Activated T-cell treated with anti-CD3 and anti-CD28 coated beads, Interleukin-2, amount 50 U/mL, for 4 hours (primary cell): ENCODE data around the gene NOL4L. TPM values are rescaled to one million over a fixed set of nuclear protein-coding genes. Genes with fewer than 3 reads are reported as not detected.
"Not testable (repeated sequence)": the region's sequence is repeated elsewhere in the genome, so short reads cannot be mapped to it uniquely, and the experiment has no call there.

Experiments
- ATAC-seq, 2 donors: fragments of 200-7000 bp; cut with Tn5 transposase; one replicate each; pipeline ENCODE4 v1.10.0; 2021
- DNase-seq: peaks from one replicate; pipeline ENCODE4 v3.0.0-alpha.2; 2020
- H3K27me3 Mint-ChIP-seq: one replicate; pipeline ENCODE4 v1.8.0; 2021; ENCODE audit warnings: low read depth, mixed read lengths
- H3K36me3 Mint-ChIP-seq: one replicate; pipeline ENCODE4 v1.8.0; 2022; ENCODE audit warnings: mixed read lengths; ENCODE audit not compliant: insufficient read depth
- H3K4me1 Mint-ChIP-seq: one replicate; pipeline ENCODE4 v1.8.0; 2021; ENCODE audit warnings: low read depth, mixed read lengths
- H3K4me3 Mint-ChIP-seq: one replicate; pipeline ENCODE4 v1.8.0; 2021; ENCODE audit warnings: mild to moderate bottlenecking, moderate library complexity, mixed read lengths
- H3K9me3 Mint-ChIP-seq: one replicate; pipeline ENCODE4 v1.8.0; 2021; ENCODE audit warnings: mixed read lengths
- total RNA-seq, 3 donors: library from RNA; stranded (reverse); gene quantifications; one replicate each; pipeline ENCODE4 v1.2.1, GENCODE V29; 2021

Gene NOL4L
- total RNA-seq, 3 donors from 2014 or later: 5.6 to 8.0 (median 6.3) TPM

DNA sequence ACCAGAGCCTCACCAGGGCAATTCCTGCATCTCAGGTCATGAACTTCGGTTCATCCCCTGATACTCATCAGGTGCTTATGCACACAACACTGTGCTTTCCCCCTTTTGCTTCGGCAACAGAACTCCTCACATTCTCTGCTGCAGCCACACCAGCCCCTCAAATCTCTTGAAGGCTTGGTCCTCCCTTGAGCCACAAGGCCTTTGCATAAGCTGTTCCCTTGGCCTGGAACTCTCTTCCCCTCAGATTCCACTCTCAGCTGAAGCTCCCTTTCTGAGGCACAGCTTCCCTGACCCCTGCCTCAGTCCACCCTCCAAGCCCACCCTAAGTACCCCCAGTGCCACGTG is 76.4 kb downstream of the NOL4L start:
- H3K27me3 Mint-ChIP-seq: no peaks in the 10 kb centered on the region
- ATAC-seq: no peak
- H3K9me3 Mint-ChIP-seq: no peaks in the 10 kb centered on the region
- no peak overlapping the region for H3K4me3 Mint-ChIP-seq
- no peak for DNase-seq
- peaks cover 75% of the 10 kb centered on the region for H3K4me1 Mint-ChIP-seq
- peaks cover 4% of the 10 kb centered on the region for H3K36me3 Mint-ChIP-seq

DNA sequence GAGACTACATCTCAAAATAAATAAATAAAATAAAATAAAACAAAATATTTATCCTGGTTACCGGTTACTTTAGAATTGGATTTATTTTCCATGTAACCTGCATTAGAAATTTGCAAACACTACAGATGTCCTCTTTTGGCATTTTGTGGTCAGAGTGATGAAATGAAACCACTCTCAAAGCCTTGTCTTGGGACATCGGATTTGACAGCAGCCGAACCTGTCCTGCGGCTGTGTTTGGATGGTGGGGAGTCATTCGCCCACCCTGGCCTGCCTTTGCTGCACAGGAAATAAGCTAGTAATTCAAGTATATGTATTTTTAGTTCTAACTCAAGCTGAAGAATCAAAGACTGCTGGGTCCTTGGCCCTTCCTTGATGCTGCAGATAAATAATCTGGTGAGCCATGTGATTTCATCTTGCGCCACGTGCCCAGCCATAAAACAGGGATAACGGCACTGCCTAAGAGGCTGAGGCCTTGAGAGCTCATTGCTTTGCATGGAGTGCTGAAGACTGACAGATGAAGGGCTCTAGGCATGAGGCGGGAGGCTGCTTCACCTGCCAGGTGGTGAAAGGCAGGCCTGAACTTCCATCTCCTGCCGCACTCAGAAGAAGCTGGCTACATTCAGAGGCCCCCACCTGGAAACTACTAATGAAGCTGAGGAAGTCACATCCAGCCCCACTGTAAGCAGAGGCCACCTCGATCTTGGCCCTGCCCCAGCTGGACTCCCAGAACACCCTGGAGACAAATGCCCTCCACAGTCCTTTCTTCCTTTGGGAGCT is 76.9 kb downstream of the NOL4L start:
- DNase-seq (no peak), ATAC-seq (no peak)
- Mint-ChIP-seq H3K36me3 (peaks cover 2% of the 10 kb centered on the region), H3K4me1 (peaks cover 70% of the 10 kb centered on the region), H3K9me3 (no peaks in the 10 kb centered on the region), H3K4me3 (no peak overlapping the region), H3K27me3 (no peaks in the 10 kb centered on the region)

DNA sequence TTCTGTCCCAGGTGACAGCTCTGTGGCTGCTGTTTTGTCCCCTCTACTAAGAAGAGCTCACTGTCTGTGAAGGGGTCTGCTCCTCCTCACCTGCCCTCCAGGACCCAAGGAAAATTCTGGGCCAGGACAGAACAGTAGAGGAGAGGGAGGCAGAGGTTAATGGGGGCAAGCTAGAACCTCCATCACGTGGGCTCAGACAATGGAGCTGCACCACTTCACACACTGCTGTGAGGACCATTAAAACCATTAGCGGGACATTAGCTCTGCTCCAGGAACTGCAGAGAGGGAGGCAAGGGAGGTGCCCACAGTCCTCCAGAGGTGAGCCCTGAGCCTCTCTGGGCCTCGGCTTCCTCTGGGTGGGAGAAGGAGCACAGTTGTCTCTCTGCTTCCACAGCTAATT is 78.4 kb downstream of the NOL4L start:
- H3K4me1 Mint-ChIP-seq: peaks cover 61% of the 10 kb centered on the region
- peaks cover 4% of the 10 kb centered on the region for H3K36me3 Mint-ChIP-seq
- no peaks in the 10 kb centered on the region for H3K9me3 Mint-ChIP-seq
- ATAC-seq (no peak), DNase-seq (no peak)
- H3K27me3 Mint-ChIP-seq: no peaks in the 10 kb centered on the region
- no peak overlapping the region for H3K4me3 Mint-ChIP-seq

DNA sequence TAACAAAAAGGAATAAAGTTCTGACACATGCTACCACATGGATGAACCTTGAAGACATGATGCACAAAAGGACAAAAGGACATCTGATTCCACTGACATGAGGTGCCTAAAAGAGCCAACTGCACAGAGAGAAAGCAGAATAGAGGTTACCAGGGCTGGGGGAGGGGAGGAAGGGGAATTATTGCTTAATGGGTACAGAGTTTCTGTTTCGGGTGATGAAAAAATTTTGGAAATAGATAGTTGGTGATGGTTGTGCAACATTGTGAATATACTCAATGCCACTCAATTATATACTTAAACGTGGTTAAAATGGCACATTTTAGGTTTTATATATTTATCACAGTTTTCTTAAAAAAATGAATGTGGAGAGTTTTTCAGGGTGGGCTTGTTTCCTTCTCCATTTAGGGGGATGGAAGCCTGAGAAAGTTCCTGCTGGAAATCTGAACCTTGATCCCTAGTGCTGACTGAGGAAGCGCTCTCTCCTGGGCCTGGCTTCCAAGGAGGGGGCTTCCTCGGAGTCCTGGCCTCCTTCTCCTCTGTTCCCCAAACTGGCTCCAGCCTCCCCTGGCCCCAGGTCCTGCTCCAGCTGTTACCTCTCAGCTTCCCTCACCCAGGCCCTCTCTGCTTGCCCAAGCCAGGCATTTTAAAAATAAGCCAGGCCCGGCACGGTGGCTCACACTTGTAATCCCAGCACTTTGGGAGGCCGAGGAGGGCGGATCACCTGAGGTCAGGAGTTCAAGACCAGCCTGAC is 79.2 kb downstream of the NOL4L start:
- peaks cover 62% of the 10 kb centered on the region for H3K4me1 Mint-ChIP-seq
- peaks cover 4% of the 10 kb centered on the region for H3K36me3 Mint-ChIP-seq
- no peak for DNase-seq
- H3K9me3 Mint-ChIP-seq: no peaks in the 10 kb centered on the region
- H3K4me3 Mint-ChIP-seq: no peak overlapping the region
- ATAC-seq: no peak
- no peaks in the 10 kb centered on the region for H3K27me3 Mint-ChIP-seq

DNA sequence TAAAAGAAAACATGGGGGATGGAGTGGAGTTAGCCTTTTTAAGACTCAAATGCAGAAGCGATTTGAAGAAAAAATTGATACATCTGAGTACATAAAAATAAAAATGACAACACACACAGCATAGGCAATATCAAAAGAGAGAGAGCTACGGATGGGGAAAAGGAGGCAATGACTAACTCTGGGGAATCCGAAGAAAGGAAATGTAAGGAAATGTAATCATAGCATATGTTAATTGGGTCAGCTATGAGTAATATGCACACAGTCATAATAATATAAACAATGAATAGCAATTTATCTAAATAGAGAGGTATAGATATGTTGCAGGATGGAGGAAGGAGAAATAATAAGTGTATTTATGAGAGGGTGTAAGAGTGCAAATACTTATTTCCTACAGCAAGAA is 83.4 kb downstream of the NOL4L start:
- H3K4me3 Mint-ChIP-seq: no peak overlapping the region
- H3K36me3 Mint-ChIP-seq: peaks cover 4% of the 10 kb centered on the region
- peak; percentile 14 to 63 for ATAC-seq
- no peaks in the 10 kb centered on the region for H3K27me3 Mint-ChIP-seq
- DNase-seq: no peak
- H3K9me3 Mint-ChIP-seq: no peaks in the 10 kb centered on the region
- H3K4me1 Mint-ChIP-seq: peaks cover 40% of the 10 kb centered on the region

DNA sequence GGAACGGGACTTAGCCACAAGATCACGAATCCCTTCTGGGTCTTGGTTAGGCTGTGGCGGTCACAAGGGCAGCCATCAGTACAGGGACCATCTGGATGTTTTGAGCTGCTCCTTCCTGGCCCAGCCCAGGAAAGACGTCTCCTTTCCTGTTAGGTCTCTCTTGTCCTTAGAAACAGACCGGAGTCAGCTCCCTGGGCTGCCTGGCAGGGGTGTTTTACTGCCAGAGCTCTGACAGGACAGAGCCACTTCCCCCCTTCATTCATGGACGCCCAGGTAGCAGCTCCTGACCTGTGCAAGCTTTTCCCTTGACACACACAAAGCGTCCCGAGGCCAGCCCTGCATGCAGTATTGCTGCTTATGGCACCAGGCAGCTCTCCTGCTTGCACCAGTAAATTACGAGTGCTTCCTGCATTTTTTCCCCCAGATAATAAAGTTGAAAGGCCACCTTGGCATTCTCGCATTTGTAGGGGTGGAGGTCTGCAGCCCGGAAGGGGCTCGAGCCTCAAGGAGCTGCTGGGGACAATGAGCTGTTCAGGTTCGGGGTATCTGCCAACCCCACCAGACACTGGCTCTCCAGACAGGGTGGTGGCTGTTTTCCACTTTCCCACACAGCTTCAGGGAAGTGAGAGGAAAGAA is 87.4 kb downstream of the NOL4L start:
- H3K9me3 Mint-ChIP-seq: no peaks in the 10 kb centered on the region
- no peaks in the 10 kb centered on the region for H3K27me3 Mint-ChIP-seq
- ATAC-seq (no peak), DNase-seq (no peak)
- no peak overlapping the region for H3K4me3 Mint-ChIP-seq
- peaks cover 5% of the 10 kb centered on the region for H3K36me3 Mint-ChIP-seq
- peaks cover 31% of the 10 kb centered on the region for H3K4me1 Mint-ChIP-seq

DNA sequence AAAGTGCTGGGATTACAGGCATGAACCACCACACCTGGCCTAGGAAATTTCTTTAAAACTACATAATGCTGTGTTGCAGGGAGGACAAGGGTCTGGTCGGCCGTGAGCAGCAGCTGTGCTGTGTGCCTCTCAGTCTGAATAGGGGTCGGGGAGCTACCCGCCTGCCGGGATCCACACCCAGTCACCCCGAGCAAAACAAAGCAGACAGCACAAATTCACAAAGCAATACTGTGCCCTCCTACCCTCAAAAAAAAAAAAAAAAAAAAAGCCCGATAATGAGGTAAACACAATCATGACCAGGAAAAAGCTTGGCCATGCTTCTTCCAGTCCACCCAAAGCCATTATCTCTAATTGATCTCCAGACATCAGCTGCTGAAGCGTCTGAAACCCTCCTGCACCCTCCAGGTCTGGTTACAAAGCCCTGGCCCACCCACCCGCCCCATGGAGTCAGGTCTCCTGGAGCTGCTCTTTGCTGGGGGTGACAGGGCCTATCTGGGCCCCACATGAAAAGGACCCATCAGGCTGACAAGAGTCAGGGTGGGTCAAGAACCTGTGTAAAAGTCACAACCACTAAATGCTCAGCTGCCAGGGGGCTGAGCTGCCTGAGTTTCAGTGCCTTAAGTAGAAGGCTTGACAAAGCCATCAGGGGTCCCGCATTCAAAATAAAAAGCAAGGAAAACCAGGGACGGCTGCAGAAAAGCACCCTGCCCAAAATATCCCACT is 88.2 kb downstream of the NOL4L start:
- Mint-ChIP-seq H3K4me1 (peaks cover 32% of the 10 kb centered on the region), H3K4me3 (no peak overlapping the region), H3K27me3 (no peaks in the 10 kb centered on the region), H3K36me3 (peaks cover 10% of the 10 kb centered on the region), H3K9me3 (no peaks in the 10 kb centered on the region)
- ATAC-seq (no peak), DNase-seq (no peak)

DNA sequence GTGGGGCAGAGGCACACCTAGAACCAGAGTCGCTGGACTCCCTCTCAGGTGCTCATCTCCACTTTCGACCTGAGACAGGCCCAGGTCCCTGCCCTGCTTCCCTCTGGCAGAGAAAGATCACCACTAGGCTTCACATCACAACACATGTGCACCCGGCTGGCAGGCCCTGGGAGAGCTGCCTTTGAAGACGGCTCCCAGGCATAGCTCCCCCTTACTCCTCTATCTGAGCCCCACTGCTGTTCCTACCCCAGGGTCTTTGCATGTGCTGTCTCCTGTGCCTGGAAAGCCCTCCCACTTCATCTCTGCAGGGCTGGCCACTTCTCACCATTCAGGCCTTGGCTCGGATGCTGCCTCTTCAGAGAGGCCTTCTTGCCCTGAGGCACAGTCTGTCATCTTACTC is 89.2 kb downstream of the NOL4L start:
- ATAC-seq (no peak), DNase-seq (no peak)
- peaks cover 8% of the 10 kb centered on the region for H3K36me3 Mint-ChIP-seq
- H3K4me1 Mint-ChIP-seq: peaks cover 22% of the 10 kb centered on the region
- H3K4me3 Mint-ChIP-seq: no peak overlapping the region
- no peaks in the 10 kb centered on the region for H3K9me3 Mint-ChIP-seq
- no peaks in the 10 kb centered on the region for H3K27me3 Mint-ChIP-seq

DNA sequence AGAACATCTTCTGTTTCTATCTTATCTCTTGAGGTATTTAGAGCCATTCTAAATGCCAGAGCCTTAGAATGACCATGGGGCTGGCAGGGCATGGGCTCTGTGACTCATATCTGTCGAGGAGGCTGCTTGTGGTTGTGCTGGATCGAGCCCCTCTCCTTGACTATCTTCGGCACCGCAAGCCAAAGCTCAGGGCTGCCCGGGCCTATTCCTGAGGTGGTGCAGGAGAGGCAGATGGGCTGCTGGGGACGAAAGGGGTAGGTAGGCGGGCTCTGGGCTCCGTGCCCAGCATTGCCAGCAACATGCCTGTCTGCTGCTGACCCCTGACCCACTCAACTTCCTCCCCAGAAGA is 89.9 kb downstream of the NOL4L start:
- no peaks in the 10 kb centered on the region for H3K27me3 Mint-ChIP-seq
- no peak for DNase-seq
- ATAC-seq: no peak
- peaks cover 11% of the 10 kb centered on the region for H3K36me3 Mint-ChIP-seq
- H3K4me3 Mint-ChIP-seq: no peak overlapping the region
- H3K9me3 Mint-ChIP-seq: no peaks in the 10 kb centered on the region
- H3K4me1 Mint-ChIP-seq: peaks cover 18% of the 10 kb centered on the region

DNA sequence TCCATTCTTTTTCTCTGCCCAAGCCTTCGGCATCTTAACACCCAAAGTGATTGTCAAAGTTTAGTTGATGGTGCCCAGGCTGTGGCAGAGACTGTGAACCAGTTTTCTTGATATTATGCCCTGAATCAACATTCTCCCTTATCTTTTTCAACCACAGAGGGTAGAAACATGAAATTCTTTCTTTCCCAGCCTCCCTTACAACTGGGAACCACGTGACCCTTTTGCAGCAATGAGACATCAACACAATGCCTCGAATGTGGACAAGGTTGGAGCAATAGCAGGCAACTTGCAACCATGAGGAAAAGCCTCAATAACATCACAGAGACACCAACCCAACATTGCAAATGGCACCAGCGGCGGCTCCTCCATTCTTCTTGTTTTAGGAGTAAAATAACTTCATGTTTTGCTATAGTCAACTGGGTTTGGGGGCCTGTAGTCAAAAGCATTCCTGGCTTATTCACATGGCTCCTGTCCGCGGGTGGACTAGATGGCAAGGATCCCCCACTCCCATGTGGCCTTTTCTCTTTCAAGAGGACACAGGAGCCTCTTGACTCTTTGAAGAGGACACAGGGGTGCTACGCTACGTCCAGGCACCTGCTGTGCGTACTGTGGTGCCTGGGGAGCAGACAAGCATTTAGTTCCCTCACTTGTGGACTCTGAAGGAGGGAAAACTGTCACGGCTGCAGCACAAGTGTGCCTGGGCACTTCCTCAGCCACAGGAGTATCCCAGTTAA is 90.5 kb downstream of the NOL4L start:
- H3K4me3 Mint-ChIP-seq: no peak overlapping the region
- H3K36me3 Mint-ChIP-seq: peaks cover 11% of the 10 kb centered on the region
- peaks cover 17% of the 10 kb centered on the region for H3K4me1 Mint-ChIP-seq
- ATAC-seq (no peak), DNase-seq (no peak)
- no peaks in the 10 kb centered on the region for H3K27me3 Mint-ChIP-seq
- H3K9me3 Mint-ChIP-seq: no peaks in the 10 kb centered on the region

DNA sequence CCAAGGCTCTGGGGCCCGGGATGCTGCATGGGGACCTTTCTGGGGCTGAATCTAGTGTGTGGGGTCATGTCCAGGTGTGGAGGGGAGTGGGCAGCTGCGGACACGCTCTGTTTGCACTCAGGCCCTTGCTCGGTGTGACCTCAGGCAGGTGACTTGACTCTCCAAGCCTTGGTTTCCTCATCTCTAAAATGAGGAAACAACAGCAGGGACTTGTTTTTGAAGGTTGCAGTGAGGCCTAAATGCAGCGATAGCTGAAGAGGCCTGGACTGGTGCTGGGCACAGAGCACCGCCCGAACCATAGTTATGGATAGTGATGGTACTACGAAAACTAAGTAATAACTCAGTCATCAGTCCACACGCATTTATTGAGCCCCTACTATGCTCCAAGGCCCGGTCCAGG is 91.8 kb downstream of the NOL4L start:
- DNase-seq (no peak), ATAC-seq (no peak)
- H3K4me3 Mint-ChIP-seq: no peak overlapping the region
- H3K4me1 Mint-ChIP-seq: peaks cover 19% of the 10 kb centered on the region
- no peaks in the 10 kb centered on the region for H3K9me3 Mint-ChIP-seq
- H3K36me3 Mint-ChIP-seq: peaks cover 11% of the 10 kb centered on the region
- no peaks in the 10 kb centered on the region for H3K27me3 Mint-ChIP-seq

DNA sequence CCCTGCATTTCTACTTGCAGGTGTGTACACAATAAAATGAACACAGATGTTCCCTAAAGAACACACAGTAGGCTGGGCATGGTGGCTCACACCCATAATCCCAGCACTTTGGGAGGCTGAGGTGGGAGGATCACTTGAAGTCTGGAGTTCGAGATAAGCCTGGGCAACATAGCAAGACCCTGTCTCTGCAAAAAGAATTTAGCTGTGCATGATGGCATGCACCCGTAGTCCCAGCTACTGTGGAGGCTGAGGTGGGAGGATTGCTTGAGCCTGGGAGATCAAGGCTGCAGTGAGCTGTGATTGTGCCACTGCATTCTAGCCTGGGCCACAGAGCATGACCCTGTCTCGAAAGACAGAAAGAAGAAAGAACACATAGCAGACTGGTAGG is 93.4 kb downstream of the NOL4L start:
- not testable (repeated sequence) for ATAC-seq, DNase-seq, H3K9me3 Mint-ChIP-seq, H3K4me3 Mint-ChIP-seq, H3K27me3 Mint-ChIP-seq
- Mint-ChIP-seq H3K36me3 (peaks cover 11% of the 10 kb centered on the region), H3K4me1 (peaks cover 21% of the 10 kb centered on the region)

DNA sequence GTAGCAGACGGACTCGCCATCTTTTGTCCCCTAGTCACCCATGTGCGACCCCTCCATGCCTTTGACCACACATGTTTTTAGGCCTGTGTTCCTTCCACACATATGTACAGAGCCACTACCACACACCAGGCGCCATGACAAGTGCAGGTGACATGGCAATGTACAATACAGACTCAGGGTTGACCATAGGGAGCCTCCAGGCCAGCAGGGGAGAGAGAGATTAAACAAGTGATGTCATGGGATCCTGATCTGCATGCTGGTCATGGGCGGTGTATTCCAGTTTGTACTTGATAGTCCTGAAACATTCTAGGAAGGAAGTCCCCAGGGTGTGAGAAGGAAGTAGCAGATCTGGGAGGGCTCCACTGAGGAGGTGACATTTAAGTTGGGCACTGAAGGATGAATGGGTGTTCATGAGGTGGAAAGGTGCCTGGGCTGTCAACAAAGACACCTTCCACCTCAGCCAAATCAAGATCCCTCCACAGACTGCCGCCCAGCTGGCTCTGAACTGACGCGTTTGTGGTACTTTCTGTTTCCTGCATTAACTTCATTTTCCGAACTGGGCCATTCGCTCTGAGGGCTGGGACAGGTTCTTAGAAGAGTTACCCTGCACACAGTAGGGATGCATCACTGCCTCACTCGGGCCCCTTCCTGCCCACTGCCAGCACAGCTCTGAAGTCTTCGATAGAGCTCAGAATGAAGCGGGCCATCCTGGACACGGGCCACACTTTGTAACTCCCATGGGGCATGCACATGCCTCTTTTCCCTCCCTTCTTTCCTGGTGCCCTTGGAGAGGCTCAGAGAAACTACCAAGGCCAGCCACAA is 94.0 kb downstream of the NOL4L start:
- H3K9me3 Mint-ChIP-seq: no peaks in the 10 kb centered on the region
- H3K4me3 Mint-ChIP-seq: no peak overlapping the region
- ATAC-seq (no peak), DNase-seq (no peak)
- peaks cover 10% of the 10 kb centered on the region for H3K36me3 Mint-ChIP-seq
- no peaks in the 10 kb centered on the region for H3K27me3 Mint-ChIP-seq
- peaks cover 27% of the 10 kb centered on the region for H3K4me1 Mint-ChIP-seq
